Stimulated activated CD4-positive, alpha-beta T cell treated with anti-CD3 and anti-CD28 coated beads, Interleukin-4, amount 100 ng/mL, for 1 hour (primary cell): ENCODE measurements around the gene SLC9A1.
A peak's percentile ranks its signal among the peaks of the same experiment; 100 is the strongest.
"Not testable (repeated sequence)": the region's sequence is repeated elsewhere in the genome, so short reads cannot be mapped to it uniquely, and the experiment has no call there.

Experiments used
- DNase-seq: peaks from one replicate; pipeline ENCODE4 v3.0.0-alpha.2; 2020

The SLC9A1 gene

GRCh38 chr1:27130798-27131197, 24.1 kb downstream of the SLC9A1 start:
- no peak for DNase-seq

GRCh38 chr1:27129225-27129624, 25.7 kb downstream of the SLC9A1 start:
- DNase-seq = no peak

- no peak for DNase-seq
Observed at GRCh38 chr1:27127419-27127818, 27.5 kb downstream of the SLC9A1 start.

DNA sequence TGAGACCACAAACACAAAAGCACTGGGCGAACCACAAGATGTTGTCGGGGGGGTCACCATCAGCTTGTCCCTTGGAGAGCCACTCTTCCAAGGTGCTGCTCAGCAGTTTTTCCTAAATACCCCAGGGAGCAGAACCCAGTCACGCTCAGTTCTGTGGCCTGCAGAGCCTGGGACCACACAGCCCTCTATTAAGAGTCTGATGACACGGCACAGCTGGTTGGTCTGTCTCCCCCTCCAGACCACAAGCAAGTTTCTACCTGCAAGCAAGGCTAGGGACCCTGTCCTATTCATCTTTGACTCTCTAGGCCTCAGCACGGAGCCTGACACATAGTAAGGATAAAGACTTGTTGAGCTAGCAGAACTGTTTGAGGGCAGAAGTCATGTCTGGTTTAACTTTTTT, 28.5 kb downstream of the SLC9A1 start:
- no peak for DNase-seq

GRCh38 chr1:27125125-27125524, 29.8 kb downstream of the SLC9A1 start:
- not testable (repeated sequence) for DNase-seq

DNA sequence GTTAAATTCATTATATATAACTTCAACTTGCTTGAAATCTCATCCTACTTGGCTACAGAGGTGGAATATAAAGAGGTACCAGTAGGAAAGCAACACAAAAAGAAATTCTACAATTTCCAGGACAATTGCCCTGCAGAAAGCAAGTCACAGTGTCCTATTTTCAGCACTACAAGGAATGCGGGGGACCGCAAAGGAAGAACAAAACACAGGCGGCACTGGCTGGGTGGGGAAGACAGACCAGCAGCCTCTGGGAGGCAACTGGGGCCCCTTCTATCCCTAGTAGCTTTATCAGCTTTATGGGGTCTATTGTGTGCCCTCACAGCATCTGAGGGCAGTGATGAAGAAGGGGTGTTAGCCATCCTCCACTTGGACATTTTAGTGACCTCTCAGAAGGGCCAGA, 30.5 kb downstream of the SLC9A1 start:
- DNase-seq = no peak

DNA sequence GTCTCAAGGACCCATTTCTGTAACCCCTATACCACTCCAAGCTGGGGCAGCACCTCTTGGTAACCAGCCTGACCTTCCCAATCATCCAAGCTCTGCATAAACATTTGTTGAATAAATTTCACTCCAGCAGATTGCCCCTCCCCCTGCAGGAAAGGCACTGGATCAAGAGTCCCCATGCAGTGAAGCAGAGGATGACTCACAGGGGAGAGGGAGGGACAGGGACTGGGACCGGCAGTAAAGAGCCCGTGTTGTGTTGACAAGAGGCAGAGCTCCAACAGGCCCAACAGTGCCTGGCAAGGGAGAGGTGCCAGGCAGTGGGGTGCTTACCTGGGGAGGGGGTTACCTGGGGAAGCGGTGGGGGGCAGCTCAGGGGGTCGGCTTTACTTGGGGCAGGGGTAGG, 32.3 kb downstream of the SLC9A1 start:
- DNase-seq = no peak

DNA sequence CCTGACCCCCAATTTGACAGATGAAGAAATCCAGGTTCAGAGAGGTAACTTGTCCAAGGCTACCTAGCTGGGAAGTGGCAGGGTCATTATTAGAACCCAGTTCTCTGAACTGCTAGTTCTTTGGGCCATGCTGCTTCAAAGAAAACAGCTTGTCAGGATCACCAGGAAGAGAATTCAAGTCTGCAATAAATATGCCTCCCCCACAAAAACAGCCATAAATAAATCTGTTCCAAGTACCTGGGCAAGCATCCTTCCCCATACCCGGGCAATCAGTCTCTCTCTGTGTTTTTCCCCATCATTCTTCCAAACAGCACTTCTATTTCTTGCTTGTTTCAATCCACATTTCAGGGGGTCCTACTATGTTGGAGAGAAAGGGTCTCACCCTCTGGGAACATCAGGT, 34.1 kb downstream of the SLC9A1 start:
- no peak for DNase-seq

DNA sequence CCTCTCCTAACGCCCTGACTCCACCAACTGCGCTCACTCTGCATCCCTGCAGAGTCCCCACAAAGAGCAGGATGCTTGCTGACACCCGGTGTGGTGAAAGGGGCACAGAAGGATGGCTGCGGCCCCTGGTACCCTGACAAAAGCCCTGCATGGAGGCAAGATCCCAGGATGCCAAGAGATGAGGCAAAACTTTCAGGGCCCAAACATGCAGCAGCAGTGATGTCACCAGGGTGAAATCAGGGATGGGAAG, 36.6 kb downstream of the SLC9A1 start:
- no peak for DNase-seq

- no peak for DNase-seq
Observed at GRCh38 chr1:27117733-27118439, 37.0 kb downstream of the SLC9A1 start.

DNA sequence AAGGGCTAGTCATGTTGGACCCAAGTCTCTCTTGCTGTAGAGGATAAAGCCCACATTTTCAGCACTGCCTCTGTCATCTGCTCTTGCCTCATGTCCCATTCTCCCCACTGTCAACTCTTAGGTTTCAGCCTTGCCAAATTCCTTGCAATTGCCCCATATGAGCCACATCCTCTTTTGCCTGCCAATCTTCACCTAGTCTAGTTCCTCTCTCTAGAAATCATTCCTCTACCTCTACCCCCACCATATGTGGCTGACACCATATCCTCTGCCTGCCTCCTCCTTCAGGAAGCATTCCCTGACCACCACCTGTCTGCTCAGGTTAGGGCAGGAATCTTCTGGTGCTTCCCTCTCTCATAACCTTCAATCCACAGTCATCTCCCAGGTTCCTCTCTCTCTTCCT, 38.2 kb downstream of the SLC9A1 start:
- no peak for DNase-seq

GRCh38 chr1:27116232-27116631, 38.7 kb downstream of the SLC9A1 start:
- no peak for DNase-seq

- no peak for DNase-seq
Observed at GRCh38 chr1:27114546-27114945, 40.4 kb downstream of the SLC9A1 start.

- DNase-seq = no peak
Observed at GRCh38 chr1:27113861-27114260, 41.1 kb downstream of the SLC9A1 start.

DNA sequence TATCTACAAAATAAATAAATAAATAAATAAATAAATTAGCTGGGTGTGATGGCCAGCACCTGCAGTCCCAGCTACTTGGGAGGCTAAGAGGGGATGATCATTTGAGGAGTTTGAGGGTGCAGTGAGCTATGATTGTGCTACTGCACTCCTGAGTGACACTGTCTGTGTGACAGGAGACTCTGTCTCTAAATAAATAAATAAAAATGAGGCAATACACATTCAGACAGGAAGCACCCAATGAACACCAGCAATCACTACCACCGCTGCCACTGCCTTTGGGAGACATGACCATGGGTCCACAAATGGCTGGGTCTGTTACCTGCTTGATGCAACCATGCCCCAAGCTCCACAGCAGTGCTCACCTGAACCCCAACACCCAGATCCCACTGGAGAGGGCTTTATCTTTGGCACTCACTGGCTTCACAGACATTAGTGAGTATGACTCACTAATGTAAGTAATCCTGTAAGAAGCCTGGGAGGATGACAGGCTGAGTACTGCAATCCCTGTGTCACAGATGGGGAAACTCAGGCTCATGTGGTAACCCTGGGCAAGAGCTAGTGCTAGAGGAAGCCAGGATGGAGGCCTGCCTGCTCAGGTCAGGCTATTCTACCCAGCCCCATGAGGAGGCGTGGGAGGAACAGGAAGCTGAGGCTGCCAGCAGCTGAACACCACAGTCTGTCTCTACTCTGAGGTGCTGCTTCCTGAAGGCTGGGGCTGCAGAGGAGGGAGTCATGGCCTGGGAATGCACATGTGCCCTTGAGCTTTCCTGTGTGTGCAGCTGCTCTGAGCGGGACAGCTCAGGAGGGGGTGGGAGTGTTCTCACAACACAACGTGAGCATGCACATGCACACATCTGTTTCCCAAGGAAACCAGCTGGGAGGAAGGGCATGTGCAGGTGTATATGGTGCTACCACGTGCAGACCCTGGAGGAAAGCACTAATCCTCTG, 43.0 kb downstream of the SLC9A1 start:
- DNase-seq = peak; percentile 53

- DNase-seq = peak; percentile 26
Observed at GRCh38 chr1:27109103-27109822, 45.7 kb downstream of the SLC9A1 start.

- DNase-seq = no peak
Observed at GRCh38 chr1:27108588-27108987, 46.3 kb downstream of the SLC9A1 start.

- DNase-seq = no peak
Observed at GRCh38 chr1:27106561-27107323, 48.2 kb downstream of the SLC9A1 start.

DNA sequence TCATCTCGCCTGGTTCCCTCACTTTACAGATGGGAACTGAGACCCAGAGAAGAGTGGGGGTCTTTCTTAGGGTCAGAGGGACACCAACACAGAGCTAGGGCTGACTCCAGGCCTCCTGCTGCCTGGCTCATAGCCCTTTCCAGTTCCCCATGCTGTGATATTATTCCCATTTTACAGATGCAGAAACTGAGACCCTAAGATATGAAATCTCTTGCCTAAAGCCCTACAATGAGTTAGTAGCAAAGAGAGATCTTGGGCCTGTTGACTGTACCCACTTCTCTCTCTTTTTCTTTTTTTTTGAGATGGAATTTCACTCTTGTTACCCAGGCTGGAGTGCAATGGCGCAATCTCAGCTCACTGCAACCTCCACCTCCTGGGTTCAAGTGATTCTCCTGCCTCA, 49.9 kb downstream of the SLC9A1 start:
- no peak for DNase-seq

DNA sequence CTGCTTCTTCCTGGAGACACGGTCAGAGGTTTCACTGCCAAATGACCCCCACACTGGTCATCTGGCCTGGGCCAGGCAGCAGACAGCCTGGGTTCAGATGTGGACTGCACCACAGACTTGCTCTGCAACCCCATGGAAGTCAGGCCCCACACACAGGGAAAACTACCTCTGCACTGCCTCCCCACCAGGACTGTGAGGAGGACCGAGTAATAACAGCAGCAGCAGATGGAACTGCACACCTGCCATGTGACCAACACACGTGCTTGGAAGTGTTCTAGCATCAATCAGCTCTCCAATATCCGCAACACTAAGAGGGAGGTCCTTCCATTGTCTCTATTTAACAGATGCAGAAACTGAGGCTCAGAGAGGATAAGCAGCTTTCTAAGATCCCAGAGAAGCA, 51.4 kb downstream of the SLC9A1 start:
- DNase-seq = no peak

- DNase-seq = peak; percentile 83
Observed at GRCh38 chr1:27102707-27103468, 52.0 kb downstream of the SLC9A1 start.

GRCh38 chr1:27102134-27102706, 52.7 kb downstream of the SLC9A1 start:
- DNase-seq = no peak
